ENCODE results near the gene HECTD4.
A peak's percentile ranks its signal among the peaks of the same experiment; 100 is the strongest.
"Not testable (repeated sequence)": the region's sequence is repeated elsewhere in the genome, so short reads cannot be mapped to it uniquely, and the experiment has no call there.

Gene HECTD4

GRCh38 chr12:112230136-112230535 lies 152.1 kb downstream of the HECTD4 start:
- Mint-ChIP-seq H3K4me1 (no peaks in the 10 kb centered on the region), H3K4me3 (no peak overlapping the region), H3K27me3 (no peaks in the 10 kb centered on the region), H3K9me3 (no peaks in the 10 kb centered on the region), H3K27ac (no peak overlapping the region), H3K36me3 (peaks cover 43% of the 10 kb centered on the region)
- no peak for DNase-seq
- CTCF ChIA-PET: no interaction called here

- Mint-ChIP-seq H3K4me3 (no peak overlapping the region), H3K9me3 (no peaks in the 10 kb centered on the region), H3K36me3 (peaks cover 36% of the 10 kb centered on the region), H3K4me1 (no peaks in the 10 kb centered on the region), H3K27me3 (no peaks in the 10 kb centered on the region), H3K27ac (no peak overlapping the region)
- CTCF ChIA-PET: no interaction called here
- no peak for DNase-seq
Observed at GRCh38 chr12:112226768-112227167, 155.5 kb downstream of the HECTD4 start.

- H3K4me3 Mint-ChIP-seq, H3K27me3 Mint-ChIP-seq, CTCF ChIA-PET, H3K27ac Mint-ChIP-seq, DNase-seq, H3K9me3 Mint-ChIP-seq, H3K4me1 Mint-ChIP-seq: not testable (repeated sequence)
- H3K36me3 Mint-ChIP-seq: peaks cover 18% of the 10 kb centered on the region
Observed at GRCh38 chr12:112220628-112221027, 161.6 kb downstream of the HECTD4 start.

GRCh38 chr12:112219195-112219594 lies 163.0 kb downstream of the HECTD4 start:
- no peak overlapping the region for H3K27ac Mint-ChIP-seq
- no peak for DNase-seq
- H3K4me3 Mint-ChIP-seq: no peak overlapping the region
- H3K9me3 Mint-ChIP-seq: no peaks in the 10 kb centered on the region
- no peaks in the 10 kb centered on the region for H3K4me1 Mint-ChIP-seq
- no peaks in the 10 kb centered on the region for H3K27me3 Mint-ChIP-seq
- H3K36me3 Mint-ChIP-seq: peaks cover 24% of the 10 kb centered on the region
- CTCF ChIA-PET: no interaction called here

GRCh38 chr12:112218150-112218549 lies 164.1 kb downstream of the HECTD4 start:
- Mint-ChIP-seq H3K36me3 (peaks cover 24% of the 10 kb centered on the region), H3K9me3 (no peaks in the 10 kb centered on the region), H3K27me3 (no peaks in the 10 kb centered on the region), H3K4me1 (no peaks in the 10 kb centered on the region), H3K27ac (no peak overlapping the region), H3K4me3 (no peak overlapping the region)
- CTCF ChIA-PET: interaction anchor here (0.7 kb wide), 1 partner anchor 22 kb away, joined by 3 read pairs; no protein-coding TSS in a partner anchor
- DNase-seq: no peak

GRCh38 chr12:112217647-112218046 lies 164.6 kb downstream of the HECTD4 start:
- peaks cover 21% of the 10 kb centered on the region for H3K36me3 Mint-ChIP-seq
- CTCF ChIA-PET: interaction anchor here (0.7 kb wide), 1 partner anchor 22 kb away, joined by 3 read pairs; no protein-coding TSS in a partner anchor
- no peaks in the 10 kb centered on the region for H3K9me3 Mint-ChIP-seq
- no peak overlapping the region for H3K27ac Mint-ChIP-seq
- no peak for DNase-seq
- H3K27me3 Mint-ChIP-seq: no peaks in the 10 kb centered on the region
- no peak overlapping the region for H3K4me3 Mint-ChIP-seq
- no peaks in the 10 kb centered on the region for H3K4me1 Mint-ChIP-seq

- no peak for DNase-seq
- H3K36me3 Mint-ChIP-seq: peaks cover 31% of the 10 kb centered on the region
- CTCF ChIA-PET: no interaction called here
- H3K27ac Mint-ChIP-seq: no peak overlapping the region
- H3K4me1 Mint-ChIP-seq: no peaks in the 10 kb centered on the region
- H3K27me3 Mint-ChIP-seq: no peaks in the 10 kb centered on the region
- no peaks in the 10 kb centered on the region for H3K9me3 Mint-ChIP-seq
- H3K4me3 Mint-ChIP-seq: no peak overlapping the region
Observed at GRCh38 chr12:112216223-112216622, 166.0 kb downstream of the HECTD4 start.

GRCh38 chr12:112214064-112214463 lies 168.2 kb downstream of the HECTD4 start:
- H3K27me3 Mint-ChIP-seq: no peaks in the 10 kb centered on the region
- H3K4me3 Mint-ChIP-seq: no peak overlapping the region
- DNase-seq: no peak
- H3K36me3 Mint-ChIP-seq: peaks cover 43% of the 10 kb centered on the region
- no peaks in the 10 kb centered on the region for H3K9me3 Mint-ChIP-seq
- CTCF ChIA-PET: no interaction called here
- H3K27ac Mint-ChIP-seq: no peak overlapping the region
- H3K4me1 Mint-ChIP-seq: no peaks in the 10 kb centered on the region

- no peak overlapping the region for H3K4me3 Mint-ChIP-seq
- no peak for DNase-seq
- CTCF ChIA-PET: interaction anchor here (1.4 kb wide), 1 partner anchor 10 kb away, joined by 6 read pairs; no protein-coding TSS in a partner anchor
- no peaks in the 10 kb centered on the region for H3K9me3 Mint-ChIP-seq
- no peak overlapping the region for H3K27ac Mint-ChIP-seq
- H3K36me3 Mint-ChIP-seq: peaks cover 26% of the 10 kb centered on the region
- H3K4me1 Mint-ChIP-seq: peaks cover 10% of the 10 kb centered on the region
- no peaks in the 10 kb centered on the region for H3K27me3 Mint-ChIP-seq
Observed at GRCh38 chr12:112208301-112208910, 173.8 kb downstream of the HECTD4 start.

- no peak overlapping the region for H3K27ac Mint-ChIP-seq
- no peak for DNase-seq
- peaks cover 34% of the 10 kb centered on the region for H3K36me3 Mint-ChIP-seq
- peaks cover 10% of the 10 kb centered on the region for H3K4me1 Mint-ChIP-seq
- CTCF ChIA-PET: interaction anchor here (1.4 kb wide), 1 partner anchor 9 kb away, joined by 6 read pairs; no protein-coding TSS in a partner anchor
- no peak overlapping the region for H3K4me3 Mint-ChIP-seq
- H3K9me3 Mint-ChIP-seq: no peaks in the 10 kb centered on the region
- no peaks in the 10 kb centered on the region for H3K27me3 Mint-ChIP-seq
Observed at GRCh38 chr12:112207397-112207924, 174.8 kb downstream of the HECTD4 start.

- DNase-seq: no peak
- no peaks in the 10 kb centered on the region for H3K27me3 Mint-ChIP-seq
- CTCF ChIA-PET: no interaction called here
- H3K4me3 Mint-ChIP-seq: no peak overlapping the region
- no peak overlapping the region for H3K27ac Mint-ChIP-seq
- H3K9me3 Mint-ChIP-seq: no peaks in the 10 kb centered on the region
- H3K36me3 Mint-ChIP-seq: peaks cover 31% of the 10 kb centered on the region
- peaks cover 10% of the 10 kb centered on the region for H3K4me1 Mint-ChIP-seq
Observed at GRCh38 chr12:112206944-112207343, 175.3 kb downstream of the HECTD4 start.

GRCh38 chr12:112199136-112199535 lies 183.1 kb downstream of the HECTD4 start:
- no peak for DNase-seq

GRCh38 chr12:112198120-112198733 lies 184.0 kb downstream of the HECTD4 start:
- Mint-ChIP-seq H3K4me3 (no peak overlapping the region), H3K9me3 (no peaks in the 10 kb centered on the region), H3K27me3 (no peaks in the 10 kb centered on the region), H3K36me3 (peaks cover 35% of the 10 kb centered on the region), H3K27ac (no peak overlapping the region), H3K4me1 (no peaks in the 10 kb centered on the region)
- CTCF ChIA-PET: interaction anchor here (0.6 to 5.7 kb wide), 13 partner anchors 9 to 302 kb away, joined by 3 to 60 read pairs (median 3); no protein-coding TSS in a partner anchor
- DNase-seq: peak; percentile 73

More at GRCh38 chr12:112199136-112199535, 183.1 kb downstream of the HECTD4 start:
- CTCF ChIA-PET: interaction anchor here (0.9 to 5.7 kb wide), 6 partner anchors 9 to 212 kb away, joined by 3 to 60 read pairs (median 8); no protein-coding TSS in a partner anchor
- H3K27ac Mint-ChIP-seq: no peak overlapping the region
- H3K27me3 Mint-ChIP-seq: no peaks in the 10 kb centered on the region
- H3K9me3 Mint-ChIP-seq: no peaks in the 10 kb centered on the region
- peaks cover 35% of the 10 kb centered on the region for H3K36me3 Mint-ChIP-seq
- H3K4me3 Mint-ChIP-seq: no peak overlapping the region
- H3K4me1 Mint-ChIP-seq: no peaks in the 10 kb centered on the region

- no peaks in the 10 kb centered on the region for H3K4me1 Mint-ChIP-seq
- no peak for DNase-seq
- H3K36me3 Mint-ChIP-seq: peaks cover 42% of the 10 kb centered on the region
- H3K27me3 Mint-ChIP-seq: no peaks in the 10 kb centered on the region
- CTCF ChIA-PET: interaction anchor here (1.0 to 5.7 kb wide), 2 partner anchors 191 to 197 kb away, joined by 3 to 60 read pairs; no protein-coding TSS in a partner anchor
- no peaks in the 10 kb centered on the region for H3K9me3 Mint-ChIP-seq
- H3K4me3 Mint-ChIP-seq: no peak overlapping the region
- no peak overlapping the region for H3K27ac Mint-ChIP-seq
Observed at GRCh38 chr12:112196196-112196875, 185.9 kb downstream of the HECTD4 start.

All from activated naive CD4-positive, alpha-beta T cell treated with anti-CD3 and anti-CD28 coated beads, Interleukin-2, amount 10 ng/mL, durations not matched to agents 7 days and 5 days (primary cell).